ENCODE results near the gene ALPK1.
"Not testable (repeated sequence)": the region's sequence is repeated elsewhere in the genome, so short reads cannot be mapped to it uniquely, and the experiment has no call there.

The ALPK1 gene

DNA sequence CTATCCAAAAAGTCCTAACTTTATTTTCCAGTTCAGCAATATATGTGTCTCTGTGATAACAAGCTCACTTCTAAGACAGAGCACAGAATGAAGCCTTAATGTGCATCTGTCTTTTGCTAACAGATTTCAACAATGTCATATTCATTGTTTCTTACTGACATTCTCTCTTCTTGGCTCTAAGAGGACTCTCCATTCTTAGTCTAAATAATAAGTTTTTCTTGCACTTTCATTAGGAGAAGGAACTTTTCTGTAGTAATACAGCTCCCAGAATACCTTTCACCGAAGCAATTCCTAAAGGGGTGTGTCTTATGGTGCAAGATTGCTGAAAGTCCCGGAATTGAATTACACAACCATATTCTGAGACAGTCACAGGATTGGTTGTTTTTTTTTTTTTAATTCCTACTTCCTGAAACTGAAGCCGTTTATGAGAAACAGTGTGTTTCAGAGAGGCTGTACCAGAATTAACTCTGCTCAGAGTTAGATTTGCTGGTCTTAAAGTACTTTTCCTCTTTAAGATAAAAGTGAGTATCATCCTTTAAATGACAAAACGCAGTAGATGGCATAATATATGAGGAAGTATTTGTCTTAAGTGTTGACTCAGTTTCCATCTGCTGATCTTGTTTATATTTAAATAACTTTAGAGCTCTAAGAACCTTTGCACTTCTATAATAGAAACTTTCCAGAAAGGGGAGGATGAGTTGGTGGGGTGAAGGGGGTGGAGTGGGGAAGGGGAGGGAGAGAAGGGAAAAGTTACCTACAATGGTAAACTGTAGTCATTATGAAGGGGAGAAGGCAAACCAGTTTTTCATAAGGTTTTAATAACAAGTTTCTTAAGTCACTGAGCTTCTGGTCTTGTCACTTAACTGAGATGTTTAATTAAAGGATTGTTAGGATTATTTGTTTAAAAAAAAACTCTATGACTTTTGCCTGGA is at the start of gene ALPK1:
ALPK1 (plus strand) TSS at position 421 of the 932 bp plus-strand sequence.
- no peak for DNase-seq (ENCODE audit: low spot score)

DNA sequence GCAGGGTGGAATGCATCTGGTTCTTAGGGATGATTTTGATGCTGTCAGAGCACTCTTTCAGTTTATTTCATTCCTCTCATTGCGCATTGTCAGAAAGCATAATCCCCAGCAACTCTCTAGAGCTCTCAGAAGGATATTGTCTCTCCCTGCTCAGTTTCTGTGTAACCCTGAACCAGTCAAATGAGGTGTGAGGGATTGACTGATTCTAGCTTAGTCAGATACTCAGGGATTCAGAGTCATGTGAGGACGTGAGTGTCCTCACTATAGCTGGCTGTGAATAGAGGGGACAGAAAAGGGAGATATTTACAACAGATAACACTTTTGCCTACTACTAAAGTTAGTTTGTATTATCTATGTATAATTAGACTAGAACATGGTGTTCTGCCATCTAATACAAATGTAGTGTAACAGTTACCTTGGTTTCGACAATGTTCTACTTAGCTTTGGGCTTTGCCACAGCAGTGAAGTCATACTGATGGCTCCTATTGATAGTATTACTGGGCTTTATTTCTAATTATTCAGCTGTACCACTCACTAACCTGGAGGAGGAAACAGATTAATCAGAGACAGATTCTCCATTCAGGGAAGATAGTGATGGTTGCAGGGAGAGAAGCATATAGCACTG is 46.0 kb upstream of the ALPK1 start:
- no peak for DNase-seq (ENCODE audit: low spot score)

DNA sequence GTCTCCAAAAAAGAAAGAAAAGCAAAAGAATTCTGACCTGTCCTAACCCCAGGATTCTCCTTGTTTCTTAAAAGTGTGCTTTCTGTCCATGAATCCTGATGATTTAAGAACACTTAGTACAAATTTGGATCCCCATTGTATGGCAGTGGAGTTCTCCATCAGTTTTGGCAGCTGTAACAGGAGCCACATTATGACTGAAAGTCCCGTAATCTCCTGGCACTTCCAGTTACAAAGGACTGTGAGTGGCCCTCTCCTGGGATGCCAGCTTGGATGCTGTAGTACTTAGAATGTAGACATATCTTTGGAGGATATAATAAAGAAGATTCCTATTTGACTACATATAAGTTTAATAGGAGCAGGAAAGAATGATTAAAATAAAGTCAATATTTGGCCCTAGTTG is 44.9 kb upstream of the ALPK1 start:
- DNase-seq (ENCODE audit: low spot score) = no peak

DNA sequence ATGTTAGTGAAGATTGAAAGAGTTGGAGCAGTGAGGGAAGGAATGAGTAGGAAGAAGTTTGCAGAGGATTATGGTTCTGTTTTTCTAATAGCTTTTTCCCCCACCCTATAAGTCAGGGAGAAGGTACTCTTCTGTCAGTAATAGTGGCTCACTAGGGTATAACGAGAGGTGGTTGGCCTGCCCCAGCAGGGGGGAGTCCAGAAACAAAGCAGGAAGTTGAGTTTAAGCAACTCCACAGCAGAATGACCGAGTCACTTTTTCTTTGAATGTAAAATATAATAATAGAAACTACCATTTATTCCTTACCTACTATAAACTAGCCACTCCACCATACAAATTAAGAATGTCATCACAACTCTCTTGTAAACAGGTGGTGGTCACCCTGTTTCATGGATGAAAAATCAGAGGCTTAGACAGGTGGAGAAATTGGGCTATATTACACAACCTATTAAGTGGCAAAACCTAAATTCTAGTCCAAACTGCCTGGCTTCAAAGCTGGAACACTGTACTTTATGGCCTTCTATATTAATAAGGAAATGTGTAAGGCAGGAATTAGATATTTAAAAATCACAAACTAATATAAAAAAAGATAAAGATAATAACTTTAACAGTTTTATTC is 43.7 kb upstream of the ALPK1 start:
- DNase-seq (ENCODE audit: low spot score) = no peak

DNA sequence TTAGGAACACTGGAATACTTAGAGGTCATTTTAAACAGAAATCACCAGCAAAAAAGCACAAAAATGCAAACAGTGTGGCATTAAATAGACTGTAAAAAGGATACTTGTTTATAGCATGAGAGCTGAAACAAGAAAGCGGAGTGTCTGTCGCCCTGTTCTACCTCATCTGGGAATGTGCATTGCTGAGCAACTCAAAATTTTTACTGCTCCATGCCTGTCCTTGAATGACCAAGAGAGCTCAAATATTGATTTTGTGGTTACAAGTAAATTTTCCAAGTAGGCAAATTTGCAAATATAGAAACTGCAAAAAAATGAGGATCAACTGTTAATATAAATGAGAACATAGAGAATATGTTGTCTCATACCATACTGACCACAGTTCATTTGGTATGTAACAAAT is 40.1 kb upstream of the ALPK1 start:
- DNase-seq (ENCODE audit: low spot score) = no peak

DNA sequence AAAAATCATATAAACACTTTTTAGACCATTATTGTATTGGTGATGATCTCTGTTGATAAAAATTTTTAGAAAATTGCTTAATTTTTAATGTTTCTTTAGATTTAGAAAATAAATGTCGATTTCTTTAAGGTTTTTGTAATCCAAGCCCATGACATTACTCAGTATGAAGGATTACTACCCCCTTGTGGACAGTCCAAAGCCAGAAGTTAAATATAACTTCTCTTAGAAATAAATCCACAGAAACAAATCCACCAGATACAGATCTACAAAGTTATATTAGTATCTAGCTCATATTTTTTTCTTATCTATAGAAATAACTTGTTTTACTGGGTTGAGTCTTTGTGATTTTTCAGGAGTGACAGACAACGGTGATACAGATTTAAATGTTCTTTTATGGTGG is 30.3 kb upstream of the ALPK1 start:
- DNase-seq (ENCODE audit: low spot score) = no peak

DNA sequence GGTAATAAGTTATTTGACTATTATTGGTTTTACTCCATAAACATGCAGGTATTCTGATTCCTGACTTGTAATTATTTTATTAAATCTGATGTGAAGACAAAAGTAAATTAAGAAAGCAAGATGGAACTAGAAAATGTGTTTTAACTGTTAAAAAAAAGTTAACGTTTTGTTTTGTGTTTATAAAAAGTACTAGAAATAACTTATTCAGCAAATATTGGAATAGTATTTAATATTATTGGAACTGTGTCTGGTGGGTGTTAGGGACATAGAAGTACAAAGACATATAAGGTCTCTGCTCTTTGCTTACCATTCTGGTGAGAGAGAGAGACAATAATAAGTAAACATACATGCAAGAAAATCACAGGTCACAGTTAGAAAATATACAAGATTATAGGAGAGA is 27.1 kb upstream of the ALPK1 start:
- DNase-seq (ENCODE audit: low spot score) = no peak

DNA sequence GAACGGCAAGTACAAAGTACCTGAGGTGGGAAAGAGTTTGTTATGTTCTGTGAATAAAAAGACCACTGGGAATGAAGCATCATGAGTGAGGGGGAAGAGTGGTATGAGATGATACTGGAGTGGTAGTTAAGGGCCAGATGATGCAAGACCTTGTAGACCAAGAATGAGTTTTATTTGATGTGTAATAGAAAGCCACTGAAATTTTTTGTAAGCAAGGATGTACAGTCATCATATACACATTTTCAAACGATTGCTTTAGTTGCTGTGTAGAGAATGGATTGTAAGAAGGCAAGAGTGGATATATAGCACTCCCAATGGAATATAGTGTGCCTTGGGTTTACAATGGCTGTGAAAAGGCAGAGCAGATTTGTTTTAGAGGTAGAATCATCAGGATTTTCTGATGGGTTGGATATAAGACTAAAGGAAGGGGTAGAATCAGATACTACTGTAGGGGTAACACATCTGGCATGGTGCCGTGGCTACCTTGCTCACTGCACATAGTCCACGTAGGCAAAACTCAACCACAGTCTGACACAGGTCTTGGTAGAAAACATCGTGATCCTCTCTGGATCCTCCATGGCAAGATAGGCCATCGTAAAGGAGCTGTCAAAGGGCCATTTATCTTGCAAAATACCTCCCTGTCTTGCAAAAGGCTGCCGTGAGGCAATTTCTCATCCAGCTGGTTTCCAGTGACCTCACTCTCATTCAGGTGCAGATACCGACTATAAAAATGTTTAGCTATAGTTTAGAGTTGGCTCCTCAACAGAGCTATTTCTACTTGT is 26.3 kb upstream of the ALPK1 start:
- DNase-seq (ENCODE audit: low spot score) = no peak

DNA sequence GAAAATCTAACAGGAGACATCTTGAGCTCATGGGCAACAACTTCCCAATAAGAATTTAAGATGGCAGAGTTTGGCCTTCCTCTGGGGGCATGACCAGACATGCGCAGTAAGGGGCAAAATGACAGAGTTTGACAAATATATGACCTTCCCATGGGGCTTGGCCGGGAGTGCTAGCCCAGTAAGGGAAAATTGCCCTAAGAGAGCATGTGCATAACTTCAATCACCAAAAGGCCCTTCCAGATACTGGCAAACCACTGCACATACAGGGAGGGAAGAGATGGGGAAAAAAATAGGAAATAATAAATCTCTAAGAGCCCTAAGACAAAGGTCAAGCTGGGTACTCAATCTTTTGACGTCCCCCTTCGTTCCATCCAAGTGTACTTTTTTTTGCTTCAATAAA is 24.9 kb upstream of the ALPK1 start:
- no peak for DNase-seq (ENCODE audit: low spot score)

DNA sequence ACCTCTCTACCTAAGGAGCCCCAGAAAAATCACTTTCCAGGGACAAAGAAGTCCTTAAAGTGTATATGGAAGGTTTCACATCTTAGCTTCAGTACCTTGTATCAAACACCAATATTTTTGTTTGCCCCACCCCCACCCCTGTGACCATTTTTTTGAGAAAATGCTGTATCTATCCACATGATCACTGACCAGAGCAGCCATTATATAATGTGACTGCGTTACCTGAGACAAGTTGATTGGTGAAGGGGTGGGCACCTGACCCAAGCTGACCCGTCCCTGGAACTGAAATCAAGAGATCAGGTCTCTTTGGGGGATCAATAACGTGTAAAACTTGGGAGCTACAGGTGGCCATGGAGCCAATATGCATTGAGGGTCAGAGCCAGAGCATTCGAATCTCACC is 22.2 kb upstream of the ALPK1 start:
- no peak for DNase-seq (ENCODE audit: low spot score)

DNA sequence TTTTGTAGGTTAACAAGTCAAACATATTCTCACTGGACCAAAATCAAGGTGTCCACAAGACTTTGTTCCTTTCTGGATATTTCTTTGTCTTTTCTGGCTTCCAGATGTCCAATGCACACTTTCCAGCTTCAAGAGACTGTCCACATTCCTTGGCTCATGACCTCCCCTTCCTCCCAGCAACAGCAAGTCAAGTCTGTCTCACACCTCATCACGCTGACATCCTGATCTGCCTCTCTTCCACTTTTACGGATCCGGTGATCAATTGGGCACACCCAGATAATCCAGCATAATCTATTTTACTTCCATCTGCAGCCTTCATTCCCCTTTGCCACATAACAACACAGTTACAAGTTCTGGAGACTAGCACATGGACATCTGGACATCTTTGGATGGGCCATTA is 21.1 kb upstream of the ALPK1 start:
- no peak for DNase-seq (ENCODE audit: low spot score)

DNA sequence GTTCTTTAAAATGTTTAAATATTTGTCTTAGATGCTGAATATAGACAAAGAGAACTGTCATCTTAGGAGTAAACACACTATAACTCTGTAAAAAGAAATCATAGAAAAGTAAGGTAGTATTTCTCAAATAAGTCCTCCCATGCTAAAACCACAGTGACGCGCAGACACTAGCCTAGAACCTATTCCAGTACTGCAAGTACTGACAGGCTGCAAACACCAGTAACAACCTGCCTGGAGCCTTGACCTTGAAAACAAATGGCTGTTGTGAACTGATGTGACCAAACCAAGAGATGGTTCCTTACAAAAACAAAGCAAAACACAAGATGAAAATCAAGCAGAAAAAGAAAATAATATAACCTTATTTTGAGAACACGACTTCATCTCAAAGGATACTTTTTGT is 19.9 kb upstream of the ALPK1 start:
- no peak for DNase-seq (ENCODE audit: low spot score)

DNA sequence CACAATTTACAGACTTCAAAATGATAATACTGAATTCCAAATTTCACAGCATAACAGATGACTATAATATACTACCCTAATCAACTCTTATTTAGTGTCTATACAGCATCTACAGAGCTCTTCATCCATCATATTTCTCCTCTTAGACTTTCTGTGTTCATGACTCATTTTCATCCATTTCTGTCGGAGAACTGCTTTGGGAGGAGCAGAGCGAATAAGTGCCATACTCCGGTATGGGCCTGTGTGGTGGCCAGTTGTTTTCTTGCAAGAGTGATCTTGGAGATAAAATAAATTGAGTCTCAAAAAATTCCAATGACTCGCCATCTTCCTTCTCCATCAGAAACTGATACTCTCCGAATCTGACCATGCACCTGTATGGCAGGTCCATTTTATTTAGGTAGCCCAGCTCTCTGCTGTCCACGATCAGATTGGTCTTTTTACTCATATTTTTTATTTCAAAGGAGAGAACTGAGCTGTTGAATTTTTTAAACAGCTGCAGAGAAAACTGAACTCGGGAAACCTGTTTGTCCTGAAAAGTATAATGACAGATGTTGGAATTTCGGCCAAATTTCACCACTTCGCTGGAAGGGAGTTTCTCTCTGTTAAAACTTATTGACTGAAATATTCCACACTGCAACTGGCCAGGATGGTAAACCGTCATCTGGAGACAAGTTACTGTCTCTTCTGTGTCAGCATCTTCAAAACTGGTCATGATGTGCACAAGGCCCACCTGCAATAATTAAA is 19.3 kb upstream of the ALPK1 start:
- no peak for DNase-seq (ENCODE audit: low spot score)

DNA sequence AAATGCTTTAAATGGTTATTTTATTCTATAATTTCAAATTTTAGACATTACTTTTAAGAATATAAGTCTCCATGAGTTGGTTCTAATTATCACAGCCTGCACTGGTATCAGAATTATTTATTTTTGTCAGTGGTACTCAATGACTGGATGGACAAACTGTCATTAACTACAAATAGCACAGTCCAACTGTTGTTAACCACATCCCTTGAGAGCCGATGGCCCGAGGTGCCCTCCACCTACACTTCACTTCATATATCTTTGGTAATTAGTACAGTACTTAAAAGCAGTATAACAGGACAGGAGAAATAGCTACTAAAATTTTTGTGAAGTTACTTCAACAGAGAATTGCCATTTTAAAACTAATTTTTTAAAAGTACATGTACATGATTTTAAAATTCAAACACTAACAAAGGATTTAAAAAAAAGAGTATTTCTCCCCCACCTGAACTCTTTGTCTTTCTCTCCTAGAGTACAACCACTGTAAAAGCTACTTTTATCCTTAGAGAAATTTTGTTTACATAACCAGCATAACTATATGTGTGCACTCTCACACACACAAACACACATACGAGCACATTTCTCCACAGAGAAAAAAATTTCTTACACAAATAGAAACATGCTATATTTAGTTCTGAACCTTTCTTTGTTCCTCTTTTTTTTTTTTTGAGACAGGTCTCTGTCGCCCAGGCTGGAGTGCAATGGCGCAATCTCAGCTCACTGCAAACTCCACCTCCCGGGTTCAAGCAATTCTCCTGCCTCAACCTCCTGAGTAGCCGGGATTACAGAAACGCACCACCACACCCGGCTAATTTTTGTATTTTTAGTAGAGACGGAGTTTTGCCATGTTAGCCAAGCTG is 17.9 kb upstream of the ALPK1 start:
- DNase-seq (ENCODE audit: low spot score) = no peak

DNA sequence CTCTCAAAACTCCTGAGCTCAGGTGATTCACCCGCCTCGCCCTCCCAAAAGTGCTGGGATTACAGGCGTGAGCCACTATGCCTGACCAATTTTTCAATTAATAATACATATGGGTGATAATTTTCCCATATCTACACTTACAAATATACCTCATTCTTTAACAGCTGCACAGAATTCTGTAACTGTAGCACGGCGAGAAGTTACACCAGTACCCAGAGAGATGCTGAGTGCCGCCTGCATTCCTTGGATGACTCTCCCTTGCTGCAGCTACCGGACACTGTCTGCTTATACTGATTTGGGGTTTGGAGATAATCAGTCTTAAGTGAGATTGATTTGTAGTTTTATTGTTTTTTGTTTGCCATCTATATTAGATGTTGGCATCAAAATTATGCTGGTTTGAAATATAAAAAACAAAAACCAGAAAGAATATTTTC is 17.3 kb upstream of the ALPK1 start:
- no peak for DNase-seq (ENCODE audit: low spot score)

DNA sequence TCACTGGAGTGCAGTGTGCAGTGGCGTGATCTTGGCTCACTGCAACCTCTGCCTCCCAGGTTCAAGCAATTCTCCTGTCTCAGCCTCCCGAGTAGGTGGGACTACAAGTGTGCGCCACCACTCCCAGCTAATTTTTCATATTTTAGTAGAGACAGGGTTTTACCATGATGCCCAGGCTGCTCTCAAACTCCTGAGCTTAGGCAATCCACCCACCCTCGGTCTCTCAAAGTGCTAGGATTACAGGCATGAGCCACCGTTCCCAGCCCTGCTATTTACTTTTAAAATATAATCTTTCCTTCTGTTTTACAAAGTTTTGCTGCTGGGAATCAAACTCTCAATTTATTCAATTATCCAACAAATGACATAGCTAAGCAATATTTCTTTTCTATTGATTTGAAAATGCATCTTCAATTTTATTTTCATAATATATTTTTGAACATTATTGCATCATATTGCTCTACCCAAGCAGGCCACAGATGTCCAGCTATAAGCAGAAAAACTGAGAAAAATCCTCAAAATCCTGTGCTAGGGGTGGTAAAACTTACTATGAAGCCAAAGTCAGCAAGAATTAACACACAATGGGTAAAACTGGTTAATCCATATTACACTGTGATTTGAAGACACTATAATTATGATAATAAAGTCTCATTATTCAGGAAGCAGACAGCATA is 16.6 kb upstream of the ALPK1 start:
- no peak for DNase-seq (ENCODE audit: low spot score)

DNA sequence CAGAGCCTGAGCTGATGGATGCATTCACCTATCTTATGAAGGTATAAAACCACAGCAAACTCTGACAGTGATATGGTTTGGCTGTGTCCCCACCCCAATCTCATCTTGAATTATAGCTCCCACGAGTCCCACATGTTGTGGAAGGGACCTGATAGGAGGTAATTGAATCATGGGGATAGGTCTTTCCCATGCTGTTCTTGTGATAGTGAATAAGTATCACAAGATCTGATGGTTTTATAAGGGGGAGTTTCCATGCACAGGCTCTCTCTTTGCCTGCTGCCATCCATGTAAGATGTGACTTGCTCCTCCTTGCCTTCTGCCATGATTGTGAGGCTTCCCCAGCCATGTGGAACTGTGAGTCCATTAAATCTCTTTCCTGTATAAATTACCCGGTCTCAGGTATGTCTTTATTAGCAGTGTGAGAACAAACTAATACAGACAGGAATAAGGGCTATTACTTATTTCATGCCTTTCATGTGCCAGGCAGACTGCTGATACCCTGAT is 15.2 kb upstream of the ALPK1 start:
- not testable (repeated sequence) for DNase-seq (ENCODE audit: low spot score)

DNA sequence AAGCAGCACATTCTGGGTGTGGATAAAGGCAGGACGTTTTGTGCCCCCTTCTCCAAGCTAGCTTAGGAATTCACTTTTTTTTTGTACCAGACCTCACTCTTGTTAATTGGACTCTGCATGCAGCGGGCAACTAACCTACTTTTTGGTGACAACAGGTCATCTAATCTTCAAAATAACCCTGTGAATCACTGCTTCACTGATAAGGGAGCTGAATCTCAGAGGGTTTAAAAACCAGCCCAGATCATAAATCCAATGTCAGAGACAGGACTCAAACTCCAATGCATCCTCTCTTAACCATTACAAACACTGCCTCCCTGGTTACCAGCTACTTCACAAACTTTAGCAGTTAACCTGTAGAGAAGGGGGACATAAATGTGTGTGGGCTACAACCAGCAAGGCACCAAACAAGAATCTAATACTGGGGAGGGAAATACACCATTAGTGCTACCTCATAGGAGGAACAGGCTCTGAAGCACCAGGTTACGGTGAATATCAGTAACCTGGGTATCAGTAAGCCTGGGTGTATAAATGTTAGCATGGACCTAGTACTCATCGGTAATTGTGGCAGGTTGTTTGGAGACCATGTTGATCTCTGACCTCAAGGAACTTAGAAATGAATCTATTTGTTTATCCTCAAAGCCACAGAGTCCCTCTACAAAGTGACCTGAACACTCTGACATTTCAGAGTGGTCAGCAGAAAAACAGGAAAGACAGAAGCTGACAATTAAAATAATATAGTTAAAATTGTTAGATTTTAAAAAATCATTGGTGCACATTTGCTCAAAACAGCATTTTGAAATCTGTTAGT is 14.1 kb upstream of the ALPK1 start:
- DNase-seq (ENCODE audit: low spot score) = no peak

DNA sequence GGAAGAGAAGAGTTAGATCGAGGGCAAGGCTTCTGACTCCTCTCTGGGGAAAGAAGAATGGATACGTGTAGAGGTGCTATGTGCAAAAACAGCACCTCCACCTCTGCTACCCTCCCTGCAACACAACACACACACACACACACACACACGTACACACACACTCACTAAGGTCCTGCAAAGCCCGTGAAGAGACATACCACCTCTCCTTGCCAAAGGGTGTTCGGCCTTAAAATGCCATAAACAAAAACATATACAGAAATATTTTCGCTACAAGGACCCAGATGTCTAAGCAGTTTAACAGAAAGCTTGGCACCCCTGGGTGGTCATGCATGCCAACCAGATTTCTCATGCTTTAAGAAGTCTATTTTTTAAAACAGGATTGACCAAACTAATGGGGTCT is 13.0 kb upstream of the ALPK1 start:
- DNase-seq (ENCODE audit: low spot score) = no peak

All from hematopoietic multipotent progenitor cell treated with erythropoietin and hydrocortisone succinate and interleukin-3 and kit ligand, for 15 days (in vitro differentiated cells).